GM06990 (cell line): ENCODE measurements around the gene INPP5K.

Experiments
- DNase-seq: peaks from one replicate; pipeline ENCODE4 v3.0.0-alpha.2; 2011; ENCODE audit not compliant: insufficient read length; ENCODE audit errors: extremely low read depth
- H3K27me3 ChIP-seq: replicated peaks from 2 replicates; pipeline ENCODE4 v1.6.0; 2011; ENCODE audit warnings: low read length; ENCODE audit not compliant: control insufficient read depth, insufficient read depth
- H3K36me3 ChIP-seq: 2 replicates; pipeline ENCODE4 v1.5.1; 2011; ENCODE audit warnings: low read length; ENCODE audit not compliant: control insufficient read depth, insufficient read depth
- H3K4me3 ChIP-seq: replicated peaks from 2 replicates; pipeline ENCODE4 v1.5.1; 2011; ENCODE audit warnings: low read depth, mild to moderate bottlenecking, control low read depth, low read length
- TF ChIP-seq, protein P1 (sequence below): IDR thresholded peaks from 2 replicates; pipeline ENCODE4 v1.5.1; 2011; ENCODE audit warnings: low read length, control low read depth, mild to moderate bottlenecking, inconsistent platforms; ENCODE audit not compliant: insufficient read depth, poor library complexity, severe bottlenecking

INPP5K gene

GRCh38 chr17:1464186-1464585, 52.2 kb downstream of the INPP5K start:
- Histone ChIP-seq H3K36me3 (peaks cover 17% of the 10 kb centered on the region), H3K4me3 (no peak overlapping the region), H3K27me3 (no peaks in the 10 kb centered on the region)
- no peak for DNase-seq
- TF ChIP-seq, protein P1, sequence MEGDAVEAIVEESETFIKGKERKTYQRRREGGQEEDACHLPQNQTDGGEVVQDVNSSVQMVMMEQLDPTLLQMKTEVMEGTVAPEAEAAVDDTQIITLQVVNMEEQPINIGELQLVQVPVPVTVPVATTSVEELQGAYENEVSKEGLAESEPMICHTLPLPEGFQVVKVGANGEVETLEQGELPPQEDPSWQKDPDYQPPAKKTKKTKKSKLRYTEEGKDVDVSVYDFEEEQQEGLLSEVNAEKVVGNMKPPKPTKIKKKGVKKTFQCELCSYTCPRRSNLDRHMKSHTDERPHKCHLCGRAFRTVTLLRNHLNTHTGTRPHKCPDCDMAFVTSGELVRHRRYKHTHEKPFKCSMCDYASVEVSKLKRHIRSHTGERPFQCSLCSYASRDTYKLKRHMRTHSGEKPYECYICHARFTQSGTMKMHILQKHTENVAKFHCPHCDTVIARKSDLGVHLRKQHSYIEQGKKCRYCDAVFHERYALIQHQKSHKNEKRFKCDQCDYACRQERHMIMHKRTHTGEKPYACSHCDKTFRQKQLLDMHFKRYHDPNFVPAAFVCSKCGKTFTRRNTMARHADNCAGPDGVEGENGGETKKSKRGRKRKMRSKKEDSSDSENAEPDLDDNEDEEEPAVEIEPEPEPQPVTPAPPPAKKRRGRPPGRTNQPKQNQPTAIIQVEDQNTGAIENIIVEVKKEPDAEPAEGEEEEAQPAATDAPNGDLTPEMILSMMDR, result no peak

DNA sequence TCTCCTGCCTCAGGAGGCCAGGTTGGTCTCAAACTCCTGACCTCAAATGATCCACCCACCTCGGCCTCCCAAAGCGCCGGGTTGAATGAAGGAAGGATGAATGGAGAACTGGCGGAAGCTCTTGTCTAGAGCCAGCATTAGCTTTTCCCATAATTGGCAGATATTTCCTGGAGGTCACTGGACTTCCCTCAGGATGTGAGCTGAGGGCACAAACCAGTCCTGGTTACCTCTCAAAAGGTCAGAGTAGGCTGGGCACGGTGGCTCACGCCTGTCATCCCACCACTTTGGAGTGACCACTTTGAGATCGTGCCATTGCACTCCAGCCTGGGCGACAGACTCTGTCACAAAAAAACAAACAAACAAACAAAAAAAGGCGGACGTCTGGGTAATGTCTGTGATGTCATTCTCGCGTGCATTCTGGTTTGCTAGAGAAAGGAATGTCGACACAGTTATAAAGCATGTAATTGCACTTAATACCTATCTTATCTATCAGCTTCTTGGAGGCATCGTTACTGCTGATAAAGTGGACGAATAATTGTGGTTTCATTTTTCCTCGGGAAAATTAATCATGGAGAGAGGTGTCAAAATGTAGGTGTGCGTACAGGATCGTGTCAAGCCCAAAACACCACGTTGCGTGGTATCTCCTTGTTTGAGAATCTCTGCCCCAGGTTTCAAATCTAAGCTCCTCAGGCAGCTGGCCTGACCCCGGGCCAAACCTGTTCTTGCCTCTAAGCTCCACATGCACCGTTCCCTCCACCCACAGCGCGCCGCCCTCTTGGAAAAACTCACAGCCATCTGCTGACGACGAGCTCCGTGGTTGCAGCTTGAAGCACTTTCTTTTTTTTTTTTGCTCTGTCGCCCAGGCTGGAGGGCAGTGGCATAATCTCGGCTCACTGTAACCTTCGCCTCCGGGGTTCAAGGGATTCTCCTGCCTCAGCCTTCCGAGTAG, 54.0 kb downstream of the INPP5K start:
- no peak overlapping the region for H3K4me3 ChIP-seq
- TF ChIP-seq, protein P1, result no peak
- peak; percentile 55 for DNase-seq

GRCh38 chr17:1461198-1461944, 55.0 kb downstream of the INPP5K start:
- DNase-seq, result no peak
- no peaks in the 10 kb centered on the region for H3K27me3 ChIP-seq
- H3K36me3 ChIP-seq, result peaks cover 4% of the 10 kb centered on the region
- H3K4me3 ChIP-seq, result no peak overlapping the region
- TF ChIP-seq, protein P1, result no peak

More for the DNA sequence above, 54.0 kb downstream of the INPP5K start:
- Histone ChIP-seq H3K36me3 (peaks cover 7% of the 10 kb centered on the region), H3K27me3 (no peaks in the 10 kb centered on the region)

DNA sequence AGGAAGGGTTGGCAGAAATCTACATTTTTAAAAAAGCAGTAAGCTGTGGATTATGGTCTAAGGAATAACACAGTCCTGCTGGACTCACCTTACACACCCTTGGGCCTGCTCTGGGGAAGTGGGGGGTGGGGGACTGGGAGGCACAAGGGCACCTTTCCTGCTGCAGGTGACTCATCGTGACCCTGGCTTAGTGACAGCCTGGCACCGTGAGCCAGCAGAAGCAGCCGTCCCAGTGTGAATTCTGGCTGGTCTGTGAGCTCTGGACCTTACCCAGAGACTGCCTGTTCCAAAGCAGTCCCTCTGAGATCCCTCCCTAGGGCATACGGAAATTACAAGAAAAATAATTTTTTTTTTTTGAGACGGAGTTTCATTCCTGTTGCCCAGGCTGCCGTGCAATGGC, 56.2 kb downstream of the INPP5K start:
- Histone ChIP-seq H3K4me3 (no peak overlapping the region), H3K36me3 (peaks cover 4% of the 10 kb centered on the region), H3K27me3 (no peaks in the 10 kb centered on the region)
- TF ChIP-seq, protein P1, result no peak
- no peak for DNase-seq

DNA sequence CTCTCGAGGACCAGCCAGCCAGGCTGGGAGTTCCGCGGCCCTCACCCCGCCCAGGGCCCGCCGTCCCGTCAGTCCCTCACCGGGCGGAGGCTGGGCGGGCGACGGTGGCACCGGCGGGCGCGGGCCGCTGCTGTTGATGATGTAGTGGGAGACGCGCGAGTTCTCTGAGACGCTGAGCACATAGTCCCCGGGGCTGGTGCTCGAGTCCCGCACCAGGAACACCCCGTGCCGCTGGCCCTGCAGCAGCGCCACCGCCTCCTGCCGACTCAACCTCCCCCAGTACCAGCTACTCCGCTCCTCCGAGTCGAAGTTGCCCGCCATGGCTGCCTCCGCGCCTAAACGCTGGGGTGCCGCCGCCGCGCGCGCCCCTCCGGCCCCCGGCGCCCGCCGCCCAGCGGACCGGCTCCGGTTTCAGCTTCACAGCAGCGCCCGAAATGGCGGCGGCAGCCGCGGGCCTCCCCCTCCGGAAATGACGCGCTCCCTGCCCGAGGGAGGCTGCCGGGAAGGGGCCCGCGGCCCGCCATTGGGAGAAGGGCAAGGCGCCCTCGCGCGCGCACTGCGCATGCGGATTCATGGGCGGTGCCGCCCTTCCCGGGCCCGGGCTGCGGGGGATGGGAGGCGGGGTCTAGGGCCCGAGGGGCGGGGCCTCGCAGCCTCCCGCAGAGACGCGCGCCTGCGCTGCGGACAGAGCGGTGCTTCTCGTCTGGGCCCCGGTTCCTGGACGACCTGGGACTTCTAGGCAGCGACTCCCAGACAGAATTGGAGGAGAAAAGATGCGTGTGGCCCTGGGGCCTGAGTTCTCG, 60.4 kb downstream of the INPP5K start, which contains the start of gene CRK:
CRK (minus strand) TSS at position 436 of the 803 bp plus-strand sequence; CDS start at position 321, 115 bp downstream.
- no peaks in the 10 kb centered on the region; the same call in none of the 2 replicates for H3K36me3 ChIP-seq
- H3K27me3 ChIP-seq, result no peaks in the 10 kb centered on the region
- peak; percentile 97 for DNase-seq
- TF ChIP-seq, protein P1, result peak; percentile 13
- peak within 1 kb of the TSS; percentile 93 for H3K4me3 ChIP-seq
